ENCODE data around the gene SLC6A20.

The SLC6A20 gene

DNA sequence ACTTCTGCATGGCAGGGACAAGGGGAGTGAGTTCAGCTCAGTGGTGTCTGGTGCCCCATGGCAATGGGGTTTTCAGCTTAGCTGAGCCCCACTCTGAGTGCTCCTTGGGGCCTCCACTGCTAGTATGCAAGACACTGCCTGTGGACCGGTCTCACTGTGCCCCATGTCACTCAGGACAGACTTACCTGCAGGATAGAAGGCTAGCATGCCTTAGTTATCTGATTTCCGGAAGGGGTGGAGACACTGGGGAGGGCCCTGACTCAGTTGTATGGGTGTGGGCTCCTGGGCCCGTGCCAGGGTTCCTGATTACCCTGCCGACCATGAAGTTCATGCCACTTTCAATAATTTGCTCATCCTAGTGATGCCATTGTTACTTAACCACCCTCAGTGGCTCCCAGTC, 4.3 kb upstream of the SLC6A20 start:
- no peak for DNase-seq (ENCODE audit: low read depth, low spot score)

- DNase-seq (ENCODE audit: low read depth, low spot score): no peak
Measured at GRCh38 chr3:45799586-45799985, 3.2 kb upstream of the SLC6A20 start.

GRCh38 chr3:45798034-45798433, 1.7 kb upstream of the SLC6A20 start:
- DNase-seq (ENCODE audit: low read depth, low spot score): no peak

DNA sequence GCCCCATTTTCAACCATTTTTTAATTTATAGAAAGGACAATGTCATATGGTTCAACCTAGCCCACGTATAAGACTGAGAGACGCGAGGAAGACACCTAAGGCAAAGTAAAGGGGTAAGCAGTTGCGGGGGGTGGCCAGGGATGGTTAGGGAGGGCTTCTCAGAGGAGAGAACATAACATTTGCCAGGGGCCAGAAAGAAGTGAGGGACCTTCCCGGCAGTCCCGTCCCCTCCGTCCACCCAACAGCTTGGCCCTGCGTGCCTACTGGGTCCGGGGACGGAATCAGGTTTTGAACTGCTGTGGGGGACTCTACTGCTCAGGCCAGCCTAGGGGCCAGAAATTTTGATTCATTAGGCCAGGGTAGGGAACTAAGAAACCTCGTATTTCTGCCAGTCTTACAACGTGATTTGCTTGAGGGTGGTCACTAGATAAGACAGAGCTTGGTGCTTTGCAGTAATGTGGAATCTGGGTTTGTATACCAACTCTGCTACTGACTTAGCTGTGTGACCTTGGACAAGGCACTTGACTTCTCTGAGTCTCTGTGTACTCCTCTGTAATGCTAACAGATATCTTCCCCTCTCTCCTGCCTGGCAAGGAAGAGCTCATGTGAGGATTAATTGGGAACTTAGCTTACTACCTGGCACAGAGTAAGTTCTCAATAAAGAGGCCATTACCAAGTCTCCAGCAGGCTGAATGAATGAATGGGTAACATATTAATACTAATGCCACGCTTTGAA, 734 bp upstream of the SLC6A20 start:
- no peak for DNase-seq (ENCODE audit: low read depth, low spot score)

DNA sequence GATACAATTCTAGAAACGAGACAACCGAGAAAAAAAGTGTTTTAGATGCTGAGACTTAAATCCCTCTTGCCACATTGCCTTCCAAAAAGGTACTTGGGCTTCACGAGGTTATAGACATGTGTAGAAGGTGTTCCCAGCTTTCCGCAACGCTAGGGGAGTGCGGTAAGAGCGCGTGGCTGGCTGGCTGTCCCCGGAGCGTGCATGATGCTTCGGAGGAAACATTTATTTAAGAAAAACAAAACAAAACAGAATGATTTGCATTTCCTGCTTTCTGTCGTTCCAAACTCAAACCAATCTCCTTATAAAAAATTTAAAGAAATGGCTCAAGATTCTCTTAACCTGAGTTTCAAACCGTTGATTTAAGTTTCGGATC, 841 bp downstream of the SLC6A20 start:
- peak; percentile 29 for DNase-seq (ENCODE audit: low read depth, low spot score)

DNA sequence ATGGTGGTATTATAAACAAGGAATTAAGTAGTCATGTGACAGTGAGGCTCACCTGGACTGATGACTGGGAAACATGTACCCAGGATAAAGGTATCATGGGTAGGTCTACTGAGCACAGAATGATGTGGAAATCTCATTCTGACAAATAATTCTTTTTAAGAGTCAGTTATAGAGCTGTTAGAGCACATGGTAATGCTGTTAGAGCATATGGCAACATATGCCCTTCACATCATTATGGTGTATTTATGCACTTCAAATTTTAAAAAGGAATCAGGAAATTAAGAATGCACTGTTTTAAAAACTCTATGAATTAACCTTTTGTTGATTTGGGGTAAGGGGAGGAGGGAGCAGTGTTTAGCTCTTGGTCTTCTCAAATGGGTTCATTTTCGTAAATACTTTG, 1.7 kb downstream of the SLC6A20 start:
- no peak for DNase-seq (ENCODE audit: low read depth, low spot score)

DNA sequence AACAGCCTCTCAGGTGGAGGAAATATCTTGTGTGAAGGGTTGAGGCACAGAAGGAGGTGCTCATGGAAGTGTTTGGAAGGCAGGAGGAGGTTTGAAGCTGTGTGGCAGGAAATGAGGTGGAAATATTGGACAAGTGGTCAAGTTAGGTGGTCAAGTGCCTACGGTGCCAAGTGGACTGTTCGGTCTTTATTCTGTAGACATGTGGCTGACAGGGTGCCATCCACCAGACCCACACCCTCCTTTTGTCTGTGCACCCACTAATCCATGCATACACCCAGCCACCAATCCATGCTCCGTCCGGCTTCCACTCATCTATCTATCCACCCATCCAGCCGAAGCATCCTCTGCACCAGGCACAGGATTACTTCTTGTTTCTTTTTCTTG, 2.2 kb downstream of the SLC6A20 start:
- no peak for DNase-seq (ENCODE audit: low read depth, low spot score)

GRCh38 chr3:45793482-45794176, 2.7 kb downstream of the SLC6A20 start:
- no peak for DNase-seq (ENCODE audit: low read depth, low spot score)

DNA sequence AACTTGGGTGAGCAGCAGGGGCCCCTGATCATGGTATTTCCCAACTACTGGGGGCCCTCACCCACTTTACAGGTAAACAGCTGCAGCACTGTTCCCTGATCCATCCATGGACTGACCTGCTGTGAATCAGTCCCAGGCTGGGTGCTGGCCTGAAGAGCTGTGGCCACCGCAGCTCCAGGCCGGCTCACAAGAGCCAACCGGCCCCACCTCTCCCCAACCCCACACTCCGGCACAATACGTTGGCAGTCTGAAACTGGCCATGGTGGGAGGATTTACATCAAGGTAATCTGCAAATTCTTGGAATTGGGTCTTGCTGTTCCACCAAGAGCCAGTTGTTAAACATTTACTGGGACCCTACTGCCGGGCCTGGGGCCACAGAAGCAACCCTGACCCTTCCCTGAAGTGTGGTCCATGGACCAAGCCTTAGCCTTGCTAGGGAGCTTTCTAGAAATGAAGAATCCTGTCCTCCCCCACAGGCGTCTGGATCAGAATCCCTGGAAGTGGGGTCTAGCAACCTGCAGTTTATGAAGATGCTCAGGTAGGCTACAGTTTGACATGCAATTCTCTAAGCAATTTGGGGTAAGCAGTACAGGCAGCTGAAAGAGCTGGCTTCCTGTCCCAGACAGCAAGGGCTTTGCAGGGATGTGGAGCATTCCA, 3.7 kb downstream of the SLC6A20 start:
- no peak for DNase-seq (ENCODE audit: low read depth, low spot score)

DNA sequence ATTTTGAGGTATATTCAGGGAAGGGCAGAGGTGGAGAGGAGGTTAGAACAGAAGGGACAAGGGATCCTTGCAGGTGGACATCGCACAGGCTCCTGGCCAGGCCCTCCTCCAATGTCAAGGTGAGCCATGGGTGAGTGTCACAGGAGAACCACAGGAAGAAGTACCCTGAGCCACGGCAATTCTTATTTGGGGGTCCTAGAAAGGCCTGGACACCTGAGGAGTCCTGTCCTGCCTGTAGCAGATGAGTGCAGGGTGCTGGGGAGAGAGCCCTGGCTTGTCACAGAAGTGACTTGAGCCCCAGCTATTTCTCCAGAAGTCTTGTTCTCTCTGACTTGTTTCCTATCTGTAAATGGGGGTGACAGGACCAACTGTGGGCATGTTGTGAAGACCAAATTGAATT, 4.3 kb downstream of the SLC6A20 start:
- no peak for DNase-seq (ENCODE audit: low read depth, low spot score)

DNA sequence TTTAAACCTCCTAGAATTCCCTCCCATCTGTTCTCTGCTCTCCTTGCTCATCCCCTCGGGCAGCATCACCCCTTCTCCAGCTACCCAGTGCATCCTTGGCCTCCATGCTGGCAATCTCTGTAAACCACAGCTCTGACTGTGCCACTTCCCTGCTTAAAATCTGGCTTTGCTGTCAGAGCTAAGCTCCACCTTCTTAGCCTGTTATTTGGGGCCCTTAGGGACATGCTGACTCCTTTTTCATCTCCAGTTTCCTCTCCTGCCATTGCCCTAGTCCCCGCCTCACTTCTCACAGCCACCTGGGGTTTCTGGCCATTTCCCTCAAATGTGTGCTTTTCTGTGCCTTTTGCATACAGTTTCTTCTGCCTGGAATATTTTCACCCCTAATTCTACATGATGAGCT, 5.7 kb downstream of the SLC6A20 start:
- DNase-seq (ENCODE audit: low read depth, low spot score): no peak

DNA sequence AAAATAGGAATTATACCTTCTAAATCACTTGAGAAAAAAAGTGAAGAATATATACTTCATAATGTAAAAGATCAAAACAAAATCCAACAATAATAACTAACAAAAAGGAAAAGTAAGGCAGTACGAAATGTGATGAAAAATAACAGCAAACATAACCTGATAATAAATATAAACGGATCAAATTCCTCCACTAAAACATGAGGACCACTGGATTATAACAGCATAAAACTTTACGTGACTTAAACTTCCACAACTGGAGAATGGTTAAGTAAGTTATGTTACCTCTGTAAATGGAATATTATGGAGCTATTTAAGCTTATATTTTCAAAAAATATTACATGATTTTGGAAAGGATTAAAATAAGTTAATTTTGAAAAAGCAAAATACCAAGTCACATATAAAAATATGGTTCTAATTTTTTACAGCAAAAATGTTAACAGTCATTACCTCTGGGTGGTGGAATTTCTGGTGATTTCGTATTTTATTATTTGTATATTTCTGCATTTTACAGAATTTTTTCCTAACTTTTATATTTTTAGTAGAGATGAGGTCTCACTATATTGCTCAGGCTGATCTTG, 7.0 kb downstream of the SLC6A20 start:
- DNase-seq (ENCODE audit: low read depth, low spot score): no peak

DNA sequence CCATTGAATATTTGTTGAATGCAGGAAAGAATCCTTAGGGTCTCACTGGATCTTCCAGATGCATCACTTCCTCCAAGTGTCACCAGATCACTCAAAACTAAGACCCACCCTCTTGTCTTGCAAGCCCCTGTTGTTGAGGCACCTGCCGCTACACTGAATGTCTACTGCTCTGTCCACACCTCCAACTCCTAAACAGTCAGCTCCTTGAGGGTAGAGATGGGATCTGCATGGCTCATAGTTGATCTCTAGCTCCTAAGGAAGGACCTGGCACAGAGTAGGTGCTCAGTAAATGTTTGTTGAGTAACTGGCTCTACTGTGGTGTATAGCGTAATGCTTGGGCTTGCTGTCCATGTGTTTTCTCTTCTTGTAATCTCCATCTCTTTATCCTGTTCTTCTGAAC, 8.8 kb downstream of the SLC6A20 start:
- no peak for DNase-seq (ENCODE audit: low read depth, low spot score)

DNA sequence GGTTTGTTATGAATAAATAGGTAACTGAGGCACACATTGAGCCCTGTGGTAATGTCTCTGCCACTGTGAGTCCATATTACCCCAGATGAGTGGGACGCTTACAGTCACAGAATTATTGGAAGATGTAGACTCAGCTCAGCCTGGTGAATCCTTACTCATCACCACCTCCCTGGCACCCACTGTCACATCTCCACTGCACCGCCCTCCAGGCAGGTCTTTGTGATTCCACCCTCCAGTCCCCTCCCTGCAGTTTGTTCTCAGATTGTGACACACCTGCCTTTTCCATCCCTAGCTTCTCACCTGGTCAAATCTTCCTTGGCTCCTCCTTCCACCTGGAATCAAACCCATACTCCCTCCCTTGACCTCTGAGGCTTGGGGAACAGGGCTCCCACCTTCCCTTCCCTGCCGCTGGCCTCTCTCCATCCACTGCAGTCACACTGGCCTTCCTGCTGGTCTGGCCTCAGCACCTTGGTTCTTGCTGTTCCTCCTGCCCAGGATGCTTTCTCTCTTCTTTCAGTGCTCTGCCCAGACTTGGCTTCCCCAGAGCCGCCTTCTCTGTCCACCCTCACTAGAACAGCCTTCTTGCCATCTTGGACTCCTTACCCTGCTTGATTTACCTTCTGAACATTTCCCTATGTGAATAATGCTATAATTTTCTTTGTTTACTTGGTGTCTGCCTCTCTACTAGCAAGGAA, 9.4 kb downstream of the SLC6A20 start:
- DNase-seq (ENCODE audit: low read depth, low spot score): no peak

- no peak for DNase-seq (ENCODE audit: low read depth, low spot score)
Measured at GRCh38 chr3:45785605-45786150, 10.7 kb downstream of the SLC6A20 start.

DNA sequence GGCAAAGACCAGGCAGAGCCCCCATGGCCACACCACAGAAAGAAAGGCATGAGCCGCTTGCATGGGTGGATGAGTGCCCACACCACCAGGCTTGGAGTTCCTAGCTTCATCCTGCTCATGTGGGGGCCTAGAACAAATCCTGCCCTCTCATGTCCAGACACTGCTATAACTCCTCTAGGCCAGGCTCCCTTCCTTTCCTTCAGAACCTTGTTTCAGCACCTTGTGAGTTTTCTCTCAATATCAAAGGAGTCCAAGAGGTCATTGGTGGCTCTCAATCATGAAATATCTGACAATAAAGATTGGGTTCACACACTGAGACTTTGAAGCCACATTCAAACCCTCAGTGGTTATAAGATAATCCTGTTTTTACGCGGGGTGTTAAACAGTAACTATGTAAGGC, 12.7 kb downstream of the SLC6A20 start:
- no peak for DNase-seq (ENCODE audit: low read depth, low spot score)

DNA sequence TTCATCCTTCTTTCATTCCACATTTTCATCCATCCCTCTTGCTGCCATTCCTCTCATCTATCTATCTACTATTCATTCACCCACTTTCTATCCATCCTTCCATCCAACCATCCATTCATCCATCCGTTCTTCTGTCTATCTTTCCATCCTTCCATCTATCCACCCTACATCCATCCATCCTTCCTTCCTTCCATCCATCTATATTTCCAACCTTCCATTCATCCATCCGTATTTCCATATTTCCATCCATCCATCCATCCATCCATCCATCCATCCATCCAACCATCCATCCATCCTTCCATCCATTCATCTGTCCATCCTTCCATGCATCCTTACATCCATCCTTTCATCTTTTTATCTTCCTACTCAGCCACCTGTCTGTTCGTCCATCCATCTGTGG, 14.0 kb downstream of the SLC6A20 start:
- no peak for DNase-seq (ENCODE audit: low read depth, low spot score)

DNA sequence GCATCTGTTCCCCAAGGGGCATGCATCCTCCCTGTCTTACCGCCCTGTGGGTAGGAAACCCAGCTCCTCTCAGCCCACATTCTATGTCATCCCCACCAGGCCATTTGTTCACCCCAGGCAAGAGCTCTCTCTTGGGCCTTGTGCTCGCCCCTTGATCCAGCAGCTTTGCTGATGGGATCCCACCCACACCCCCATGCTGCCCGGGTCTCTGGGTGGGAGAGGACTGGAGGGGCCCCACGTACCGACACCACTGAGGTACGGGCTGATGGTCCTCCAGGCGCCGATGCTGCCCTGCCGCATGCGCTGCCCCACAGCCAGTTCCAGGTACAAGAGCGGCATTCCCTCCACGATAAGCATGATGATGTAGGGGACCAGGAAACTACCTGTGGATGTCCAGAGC, 14.5 kb downstream of the SLC6A20 start:
- DNase-seq (ENCODE audit: low read depth, low spot score): no peak

- no peak for DNase-seq (ENCODE audit: low read depth, low spot score)
Measured at GRCh38 chr3:45781271-45781670, 15.1 kb downstream of the SLC6A20 start.

- DNase-seq (ENCODE audit: low read depth, low spot score): no peak
Measured at GRCh38 chr3:45779746-45780735, 16.3 kb downstream of the SLC6A20 start.

Data from ELF-1 (cell line).